ENCODE data around the gene PDLIM5.
"Not testable (repeated sequence)": the region's sequence is repeated elsewhere in the genome, so short reads cannot be mapped to it uniquely, and the experiment has no call there.

Gene PDLIM5, protein sequence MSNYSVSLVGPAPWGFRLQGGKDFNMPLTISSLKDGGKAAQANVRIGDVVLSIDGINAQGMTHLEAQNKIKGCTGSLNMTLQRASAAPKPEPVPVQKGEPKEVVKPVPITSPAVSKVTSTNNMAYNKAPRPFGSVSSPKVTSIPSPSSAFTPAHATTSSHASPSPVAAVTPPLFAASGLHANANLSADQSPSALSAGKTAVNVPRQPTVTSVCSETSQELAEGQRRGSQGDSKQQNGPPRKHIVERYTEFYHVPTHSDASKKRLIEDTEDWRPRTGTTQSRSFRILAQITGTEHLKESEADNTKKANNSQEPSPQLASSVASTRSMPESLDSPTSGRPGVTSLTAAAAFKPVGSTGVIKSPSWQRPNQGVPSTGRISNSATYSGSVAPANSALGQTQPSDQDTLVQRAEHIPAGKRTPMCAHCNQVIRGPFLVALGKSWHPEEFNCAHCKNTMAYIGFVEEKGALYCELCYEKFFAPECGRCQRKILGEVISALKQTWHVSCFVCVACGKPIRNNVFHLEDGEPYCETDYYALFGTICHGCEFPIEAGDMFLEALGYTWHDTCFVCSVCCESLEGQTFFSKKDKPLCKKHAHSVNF

DNA sequence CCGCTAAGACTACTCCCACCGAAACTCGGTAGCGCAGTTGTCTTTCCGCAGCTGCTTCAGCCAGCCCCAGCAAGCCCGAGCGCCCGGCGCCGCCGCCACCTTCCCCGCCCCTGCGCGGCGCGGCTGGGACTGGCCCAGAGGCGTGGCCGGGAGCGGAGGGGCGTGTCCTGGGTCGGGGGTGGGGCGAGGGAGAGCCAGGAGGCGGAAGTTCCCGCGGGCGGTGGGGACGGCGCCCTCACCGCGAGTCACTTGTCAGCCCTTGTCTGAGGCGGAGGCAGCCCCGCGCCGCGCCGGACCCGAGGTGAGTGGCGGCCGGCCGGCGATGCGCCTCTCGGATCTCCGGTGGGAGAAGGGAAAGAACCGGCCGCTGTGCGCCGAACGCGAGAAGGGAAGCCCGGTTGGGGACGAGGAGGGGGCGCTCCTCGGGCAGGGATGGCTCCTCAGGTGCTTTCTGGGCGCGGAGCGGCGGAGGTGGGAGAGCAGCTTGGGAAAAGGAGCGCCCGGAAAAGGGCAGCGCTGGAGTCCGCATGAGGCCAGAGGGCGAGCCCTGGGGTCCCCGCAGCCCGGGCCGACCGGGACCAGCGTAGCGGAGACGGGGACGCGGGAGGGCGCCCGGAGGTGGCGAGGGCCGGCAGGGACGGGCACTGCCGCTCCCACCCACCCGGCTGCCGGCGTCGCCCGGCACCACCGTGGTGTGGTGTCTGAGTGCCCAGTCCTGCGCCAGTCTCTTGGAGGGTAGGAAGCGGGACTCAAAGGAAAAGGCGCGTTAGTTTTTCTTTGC lies at the start of gene PDLIM5:
Gene PDLIM5 (plus strand): TSS at position 248 of the 781 bp plus-strand sequence. CDS start 3,347 bp downstream, outside the sequence.
- DNase-seq (ENCODE audit: low read depth in 2 of 3, low spot score in 2 of 3): peak; percentile 74 to 86 (median 79)

DNA sequence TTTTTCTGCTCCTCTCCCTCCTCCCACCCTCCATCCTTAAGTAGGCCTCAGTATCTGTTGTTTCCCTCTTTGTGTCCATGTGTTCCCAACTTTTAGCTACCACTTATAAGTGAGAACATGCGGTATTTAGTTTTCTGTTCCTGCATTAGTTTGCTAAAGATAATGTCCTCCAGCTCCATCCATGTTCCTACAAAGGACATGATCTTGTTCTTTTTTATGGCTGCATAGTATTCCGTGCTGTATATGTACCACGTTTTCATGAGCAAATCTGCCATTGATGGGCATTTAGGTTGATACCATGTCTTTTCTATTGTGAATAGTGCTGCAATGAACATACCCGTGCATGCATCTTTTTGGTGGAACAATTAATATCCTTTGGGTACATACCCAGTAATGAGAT lies 49.3 kb upstream of the PDLIM5 start:
- not testable (repeated sequence) for DNase-seq (ENCODE audit: low read depth in 2 of 3, low spot score in 2 of 3)

DNA sequence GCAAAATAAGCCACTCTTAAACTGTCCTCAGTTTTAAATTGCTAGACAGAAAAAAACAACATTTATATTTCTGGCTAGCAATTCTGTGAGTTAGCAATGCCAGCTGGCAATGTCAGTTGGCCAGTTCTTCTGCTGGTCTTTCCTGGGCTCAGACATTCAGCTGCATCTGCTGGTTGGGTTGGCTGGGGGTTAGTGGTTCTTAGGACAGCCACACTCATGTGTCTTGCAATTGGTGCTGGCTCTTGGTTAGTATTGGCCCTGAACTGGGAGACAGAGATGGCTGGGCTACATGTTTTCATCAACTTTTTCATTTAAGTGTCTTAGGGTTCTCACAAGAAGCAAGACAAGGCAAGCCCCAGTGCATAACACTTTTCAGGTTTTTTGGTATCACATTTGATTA lies 48.0 kb upstream of the PDLIM5 start:
- DNase-seq (ENCODE audit: low read depth in 2 of 3, low spot score in 2 of 3): no peak

DNA sequence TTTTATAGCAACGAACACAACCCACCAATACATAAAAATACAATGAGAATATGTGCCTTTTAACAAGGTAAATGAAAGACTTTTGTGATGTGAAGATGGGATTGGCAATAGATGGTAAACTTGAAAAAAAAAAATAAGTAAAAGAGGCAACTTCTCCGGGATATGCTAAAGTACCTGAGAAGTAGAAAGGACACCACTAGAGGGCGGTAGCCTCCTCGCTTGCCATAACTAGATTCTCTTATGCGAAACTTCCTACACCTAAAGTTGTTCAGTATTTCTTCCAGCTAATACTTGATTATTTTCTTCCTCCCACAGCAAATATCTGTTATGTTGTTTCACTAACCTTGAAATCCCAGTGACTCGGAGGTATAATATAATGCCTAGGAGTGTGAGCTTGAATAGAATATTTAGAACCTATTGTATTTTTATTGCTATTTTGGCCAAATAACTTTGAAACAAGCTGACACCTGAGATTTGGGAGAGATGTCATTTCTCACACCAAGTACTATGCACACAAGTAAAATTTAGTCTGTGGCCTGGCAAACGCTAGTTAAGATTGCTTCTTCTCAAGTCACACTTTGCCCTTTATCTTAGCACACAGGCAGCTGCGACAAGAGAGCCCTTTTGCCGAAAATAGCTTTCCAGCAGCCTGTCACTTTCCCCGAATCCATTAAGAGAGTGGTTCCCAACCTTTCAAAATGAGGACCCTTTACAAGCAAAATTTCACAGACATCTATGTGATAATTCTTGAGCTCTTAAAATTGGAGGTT lies 44.9 kb upstream of the PDLIM5 start:
- peak in 1 of 3 experiments; percentile 20 for DNase-seq (ENCODE audit: low read depth in 2 of 3, low spot score in 2 of 3)

DNA sequence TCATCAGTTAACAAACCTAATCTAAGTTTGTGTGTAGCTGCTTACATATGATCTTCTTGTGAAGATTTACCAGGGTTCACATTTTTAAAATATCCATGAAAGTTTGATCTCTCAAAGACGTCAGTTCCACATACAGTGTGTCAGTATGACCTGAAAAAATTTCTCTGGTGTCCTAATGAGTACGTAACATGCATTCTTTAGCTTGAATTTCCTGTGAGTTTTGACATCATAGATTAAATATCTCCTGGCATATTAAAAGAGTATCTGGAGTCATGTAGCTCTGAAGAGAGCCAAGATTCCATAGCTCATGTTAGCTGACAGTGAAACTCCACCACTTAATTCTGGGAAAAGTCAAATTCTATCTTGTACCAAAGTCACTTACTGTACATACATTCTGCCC lies 43.9 kb upstream of the PDLIM5 start:
- no peak for DNase-seq (ENCODE audit: low read depth in 2 of 3, low spot score in 2 of 3)

DNA sequence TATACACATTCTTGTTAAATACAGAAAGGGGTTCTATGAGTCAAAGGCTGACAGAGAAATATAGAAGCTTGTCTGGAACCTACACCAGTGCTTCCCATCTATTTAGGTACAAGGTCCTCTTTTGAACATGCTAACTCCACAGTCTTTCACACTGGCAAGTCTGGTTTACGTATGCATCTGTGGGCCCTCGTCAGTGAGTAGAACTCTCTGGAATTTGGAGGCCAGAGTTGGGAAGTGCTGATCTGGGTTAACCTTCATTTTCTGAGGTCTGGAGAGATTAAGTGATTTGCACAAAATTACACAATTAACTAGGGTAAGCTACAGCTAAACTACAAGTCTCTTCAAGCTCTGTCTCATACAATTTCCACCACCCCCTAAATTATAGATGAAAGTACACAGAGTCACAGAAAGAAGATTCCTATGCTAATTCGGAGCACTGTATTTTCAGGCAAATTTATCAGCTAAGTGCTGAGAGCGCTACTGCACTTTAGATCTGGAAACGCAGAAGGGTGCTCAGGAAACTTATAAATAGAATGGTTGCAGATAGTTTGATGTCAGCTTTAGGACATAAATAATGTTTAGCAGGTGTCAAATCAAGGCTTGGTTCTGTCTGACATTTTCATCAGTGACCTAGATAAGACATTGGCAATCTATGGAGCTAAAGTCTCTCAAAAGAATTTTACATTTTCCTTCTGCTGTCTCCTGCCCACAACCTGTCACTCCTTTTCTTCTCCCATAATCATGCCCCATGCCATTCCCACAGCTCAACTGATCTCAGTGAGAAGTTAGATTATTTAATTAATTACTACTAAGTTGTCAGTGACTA lies 43.0 kb upstream of the PDLIM5 start:
- no peak for DNase-seq (ENCODE audit: low read depth in 2 of 3, low spot score in 2 of 3)

DNA sequence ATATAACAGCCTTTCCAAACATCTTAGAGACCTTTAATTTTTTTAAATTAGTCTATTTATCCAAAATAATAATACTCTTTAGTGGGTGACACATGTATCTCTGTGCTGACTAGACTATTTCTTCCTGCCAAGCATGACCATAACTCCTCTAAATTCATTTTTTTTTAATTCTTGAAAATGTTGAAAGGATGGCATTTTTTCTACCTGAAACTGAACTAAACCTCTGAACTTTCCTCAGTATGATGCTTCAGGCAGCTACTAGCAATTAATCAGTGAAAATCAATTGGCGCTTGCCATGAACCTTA lies 42.4 kb upstream of the PDLIM5 start:
- no peak for DNase-seq (ENCODE audit: low read depth in 2 of 3, low spot score in 2 of 3)

DNA sequence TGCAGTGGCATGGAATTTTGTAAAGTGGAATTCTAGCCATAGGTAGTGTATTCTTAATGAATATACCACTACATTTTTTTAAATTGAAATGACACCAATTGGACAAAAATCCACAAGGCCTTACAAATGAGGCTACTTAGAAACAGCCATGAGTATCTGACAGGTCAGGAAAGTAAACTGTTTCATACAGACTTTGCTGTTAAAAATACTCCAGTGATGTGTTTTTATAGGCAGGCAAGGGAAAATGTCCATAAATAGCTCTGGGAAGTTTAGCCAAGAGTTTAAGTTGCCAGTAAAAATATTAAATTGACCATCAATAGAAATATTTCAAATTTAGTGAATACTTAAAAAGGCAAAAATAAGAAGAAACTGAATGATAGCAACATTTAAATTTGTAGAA lies 41.8 kb upstream of the PDLIM5 start:
- no peak for DNase-seq (ENCODE audit: low read depth in 2 of 3, low spot score in 2 of 3)

DNA sequence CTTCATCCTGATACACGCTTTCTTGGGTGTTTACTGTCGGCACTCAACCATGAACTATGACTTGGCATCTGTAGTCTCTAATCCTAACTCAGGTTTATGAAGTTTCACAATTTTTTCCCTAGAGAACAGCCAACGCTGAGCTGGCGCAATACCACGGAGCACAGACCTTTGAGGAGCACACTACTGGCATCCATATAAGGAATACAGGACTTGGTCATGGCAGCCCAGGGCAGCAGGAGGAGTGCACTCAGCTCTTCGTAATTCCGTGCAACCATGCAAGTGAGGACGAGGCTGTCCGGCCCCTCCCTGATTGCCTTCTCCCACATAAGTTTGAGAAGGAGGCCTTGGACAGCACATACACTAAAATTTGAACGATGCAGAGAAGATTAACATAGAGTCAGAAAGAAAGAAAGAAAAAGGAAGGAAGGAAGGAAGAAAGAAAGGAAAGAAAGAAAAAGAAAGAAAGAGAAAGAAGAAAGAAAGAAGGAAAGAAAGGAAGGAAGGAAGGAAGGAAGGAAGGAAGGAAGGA lies 41.0 kb upstream of the PDLIM5 start:
- DNase-seq (ENCODE audit: low read depth in 2 of 3, low spot score in 2 of 3): no peak

DNA sequence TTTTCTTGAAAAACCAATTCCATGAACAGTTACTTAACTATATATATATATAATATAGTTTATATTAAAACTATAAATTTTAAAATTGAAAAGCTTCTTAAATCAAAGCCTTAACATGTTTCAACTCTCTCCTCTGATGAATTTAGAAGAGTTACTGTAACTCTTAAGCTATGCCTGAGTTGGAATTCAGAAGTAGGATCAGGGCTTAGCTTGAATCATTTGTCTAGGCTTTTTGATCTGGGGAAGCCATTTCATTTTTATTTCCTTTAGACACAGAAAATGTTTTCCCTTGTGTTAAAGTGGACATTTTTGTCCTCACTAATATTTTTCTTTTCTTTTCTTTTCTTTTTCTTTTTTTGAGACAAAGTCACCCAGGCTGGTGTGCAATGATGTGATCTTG lies 40.4 kb upstream of the PDLIM5 start:
- no peak for DNase-seq (ENCODE audit: low read depth in 2 of 3, low spot score in 2 of 3)

DNA sequence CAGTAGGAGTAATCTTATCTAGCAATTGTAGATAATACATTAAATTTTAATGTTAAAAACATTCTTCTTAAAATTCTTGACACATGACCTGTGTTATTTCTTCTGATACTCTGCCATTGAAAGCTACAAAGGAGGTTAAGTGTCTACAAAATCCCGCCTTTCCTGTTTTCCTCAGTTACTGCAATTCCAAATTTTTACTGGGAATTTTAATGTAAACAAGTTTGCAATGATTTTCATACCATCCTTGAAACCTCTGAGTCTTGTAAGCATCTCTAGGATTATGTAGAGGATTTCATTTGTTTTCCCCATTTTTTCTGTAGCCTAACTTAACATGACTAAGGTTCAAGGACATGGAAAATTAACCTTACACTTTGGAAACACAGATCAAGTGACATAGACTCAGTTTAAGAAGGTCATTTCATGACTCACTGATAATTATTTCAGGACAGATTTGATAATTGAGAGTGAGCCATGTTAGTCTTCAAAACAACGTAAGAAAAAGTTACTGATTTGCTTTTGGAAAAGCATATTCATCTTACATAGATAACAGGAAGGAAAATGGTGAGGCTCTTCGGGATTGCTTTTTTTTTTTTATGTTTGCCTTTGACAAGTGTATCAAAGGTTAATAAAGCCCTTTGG lies 39.6 kb upstream of the PDLIM5 start:
- no peak for DNase-seq (ENCODE audit: low read depth in 2 of 3, low spot score in 2 of 3)

DNA sequence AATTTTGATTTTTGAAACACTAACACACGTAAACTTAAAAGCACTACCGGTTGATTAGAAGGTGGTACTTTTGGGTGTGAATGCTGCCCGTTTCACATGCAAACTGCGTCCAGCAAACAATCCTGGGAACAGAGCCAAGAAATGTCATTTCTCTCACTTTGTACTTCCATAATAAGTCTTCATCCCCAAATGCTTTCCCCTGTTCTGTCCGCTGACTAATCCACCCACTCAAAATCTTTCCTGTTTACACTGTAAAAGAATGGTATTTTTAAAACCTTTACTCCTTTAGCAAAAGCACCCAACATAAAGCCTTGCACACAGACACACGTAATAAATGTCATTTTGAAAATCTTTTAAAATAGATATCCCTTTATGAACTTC lies 39.1 kb upstream of the PDLIM5 start:
- DNase-seq (ENCODE audit: low read depth in 2 of 3, low spot score in 2 of 3): no peak

DNA sequence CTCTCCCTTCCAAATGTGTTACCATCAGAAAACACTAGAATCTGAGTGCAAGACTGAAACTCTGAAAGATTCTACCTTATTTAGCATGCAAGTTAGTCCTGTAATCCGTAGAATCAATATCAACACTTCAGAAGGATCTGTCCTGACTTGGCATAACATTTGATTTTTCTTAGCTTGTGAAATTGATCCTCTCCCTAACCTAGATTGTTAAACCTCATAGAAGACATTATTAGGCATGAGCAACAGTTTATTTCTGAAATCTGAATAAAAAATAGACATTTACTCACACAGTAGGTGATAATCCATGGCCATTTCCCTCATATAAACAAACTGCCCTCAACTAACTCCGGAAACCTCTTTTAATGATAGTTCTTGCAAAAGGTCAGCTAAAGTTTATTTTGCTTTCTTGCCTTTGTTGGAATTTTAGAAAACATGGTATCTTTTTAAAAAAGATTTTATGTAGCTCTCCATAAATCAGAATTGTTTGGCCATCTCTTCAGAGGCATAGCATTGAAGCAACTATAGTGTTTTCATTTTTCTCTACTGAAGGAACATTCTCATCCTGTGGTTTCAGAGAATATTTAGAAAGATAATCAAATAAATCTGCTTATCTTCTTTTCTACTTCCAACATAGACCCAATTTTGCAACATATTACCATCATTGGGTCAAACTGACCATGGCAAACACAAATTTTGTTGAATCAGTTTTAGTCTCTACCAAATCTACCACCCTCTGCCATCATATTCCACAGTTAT lies 38.5 kb upstream of the PDLIM5 start:
- no peak for DNase-seq (ENCODE audit: low read depth in 2 of 3, low spot score in 2 of 3)

DNA sequence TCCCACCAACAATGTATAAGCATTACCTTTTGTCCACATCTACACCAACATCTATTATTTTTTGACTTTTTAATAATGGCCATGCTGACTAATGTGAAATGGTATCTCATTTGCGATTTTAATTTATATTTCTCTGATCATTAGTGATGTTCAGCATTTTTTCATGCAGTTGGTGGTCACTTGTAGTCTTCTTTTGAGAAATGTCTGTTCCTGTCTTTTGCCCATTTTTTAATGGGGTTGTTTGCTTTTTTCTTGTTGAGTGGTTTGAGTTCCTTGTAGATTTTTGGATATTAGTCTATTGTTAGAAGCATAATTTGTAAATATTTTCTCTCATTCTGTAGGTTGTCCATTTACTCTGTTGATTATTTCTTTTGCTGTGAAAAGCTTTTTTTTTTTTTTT lies 36.8 kb upstream of the PDLIM5 start:
- DNase-seq (ENCODE audit: low read depth in 2 of 3, low spot score in 2 of 3): no peak

DNA sequence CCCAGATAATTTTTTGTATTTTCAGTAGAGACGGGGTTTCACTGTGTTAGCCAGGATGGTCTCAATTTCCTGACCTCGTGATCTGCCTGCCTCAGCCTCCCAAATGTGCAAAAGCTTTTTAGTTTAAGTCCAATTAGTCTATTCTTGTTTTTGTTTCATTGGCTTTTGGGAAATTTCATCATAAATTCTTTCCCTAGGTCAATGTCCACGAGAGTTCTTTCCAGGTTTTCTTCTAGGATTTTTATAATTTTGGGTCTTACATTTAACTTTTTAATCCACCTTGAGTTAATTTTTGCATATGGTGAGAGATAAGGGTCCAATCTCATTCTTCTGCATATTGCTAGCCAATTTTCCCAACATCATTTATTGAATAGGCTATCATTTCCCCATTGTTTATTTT lies 36.3 kb upstream of the PDLIM5 start:
- no peak for DNase-seq (ENCODE audit: low read depth in 2 of 3, low spot score in 2 of 3)

DNA sequence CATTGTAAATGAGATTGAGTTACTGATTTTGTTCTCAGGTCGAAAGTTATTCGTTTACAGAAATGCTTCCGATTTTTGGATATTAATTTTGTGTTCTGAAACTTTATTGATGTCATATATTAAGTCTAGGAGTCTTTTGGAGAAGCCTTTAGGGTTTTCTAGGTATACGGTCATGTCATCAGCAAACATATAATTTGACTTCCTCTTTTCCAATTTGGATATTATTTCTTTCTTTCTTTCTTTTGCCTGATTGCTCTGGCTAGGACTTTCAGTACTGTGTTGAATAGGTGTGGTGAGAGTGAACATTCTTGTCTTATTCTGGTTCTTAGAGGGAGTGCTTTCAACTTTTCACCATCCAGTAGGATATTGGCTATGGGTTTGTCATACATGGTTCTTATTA lies 35.4 kb upstream of the PDLIM5 start:
- no peak for DNase-seq (ENCODE audit: low read depth in 2 of 3, low spot score in 2 of 3)

DNA sequence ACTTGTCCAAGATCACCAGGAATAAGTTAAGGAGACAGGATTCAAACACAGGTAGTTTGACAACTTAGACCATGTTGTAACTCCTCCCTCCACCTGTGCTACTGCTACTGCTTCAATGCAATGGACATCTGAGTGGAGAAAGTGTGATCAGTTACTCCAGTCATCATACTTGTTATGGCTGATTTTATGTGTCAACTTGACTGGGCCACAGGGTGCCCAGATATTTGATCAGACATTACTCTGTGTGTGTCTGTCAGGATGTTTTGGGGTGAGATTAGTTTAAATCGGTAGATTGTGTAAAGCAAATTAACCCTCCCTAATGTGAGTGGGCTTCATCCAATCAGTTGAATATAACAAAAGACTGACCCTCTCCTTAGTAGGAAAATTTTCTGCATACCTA lies 34.8 kb upstream of the PDLIM5 start:
- DNase-seq (ENCODE audit: low read depth in 2 of 3, low spot score in 2 of 3): no peak

DNA sequence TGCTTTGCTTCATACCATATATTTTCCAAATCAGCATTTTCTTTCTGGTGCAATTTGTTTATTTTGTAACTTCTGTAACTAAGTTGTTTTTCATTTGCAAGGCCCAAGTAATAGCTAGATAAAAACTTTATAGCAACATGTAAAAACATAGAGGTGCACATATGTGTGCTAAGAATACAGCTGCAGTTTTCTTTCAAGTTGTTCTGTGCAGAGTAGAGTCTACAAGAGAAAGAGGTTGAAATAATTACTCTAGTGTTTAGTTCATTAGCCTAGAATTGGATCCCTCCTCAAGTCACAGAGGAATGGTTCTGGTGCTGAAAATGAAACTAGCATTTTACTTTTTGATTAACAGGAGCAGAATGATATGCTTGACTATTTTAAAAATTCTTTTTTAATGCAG lies 32.2 kb upstream of the PDLIM5 start:
- no peak for DNase-seq (ENCODE audit: low read depth in 2 of 3, low spot score in 2 of 3)

DNA sequence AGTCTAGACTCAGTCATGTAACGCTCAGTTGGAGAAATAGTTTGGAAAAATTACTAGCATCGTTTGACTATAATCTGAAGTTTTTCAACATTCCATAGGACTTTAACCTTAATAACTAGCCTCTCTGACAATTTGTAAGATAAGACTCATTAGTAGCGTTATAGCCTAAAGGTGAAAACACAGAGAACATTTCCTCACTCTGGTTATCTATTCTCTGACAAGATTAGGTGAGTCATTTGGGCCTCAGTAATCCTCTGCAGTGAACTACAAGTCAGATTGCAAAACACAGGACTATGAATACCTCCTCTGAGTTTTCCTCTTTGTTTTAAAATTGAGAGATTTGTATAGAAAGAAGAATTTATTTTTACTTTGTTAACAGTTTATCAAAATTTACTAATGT lies 31.8 kb upstream of the PDLIM5 start:
- no peak for DNase-seq (ENCODE audit: low read depth in 2 of 3, low spot score in 2 of 3)

Data from activated CD8-positive, alpha-beta memory T cell treated with anti-CD3 and anti-CD28 coated beads for 48 hours (primary cell).